Measurements from ENCODE around the gene PCNX4.

The PCNX4 gene

GRCh38 chr14:60210703-60211102 is 119.0 kb downstream of the PCNX4 start:
- DNase-seq = no peak

DNA sequence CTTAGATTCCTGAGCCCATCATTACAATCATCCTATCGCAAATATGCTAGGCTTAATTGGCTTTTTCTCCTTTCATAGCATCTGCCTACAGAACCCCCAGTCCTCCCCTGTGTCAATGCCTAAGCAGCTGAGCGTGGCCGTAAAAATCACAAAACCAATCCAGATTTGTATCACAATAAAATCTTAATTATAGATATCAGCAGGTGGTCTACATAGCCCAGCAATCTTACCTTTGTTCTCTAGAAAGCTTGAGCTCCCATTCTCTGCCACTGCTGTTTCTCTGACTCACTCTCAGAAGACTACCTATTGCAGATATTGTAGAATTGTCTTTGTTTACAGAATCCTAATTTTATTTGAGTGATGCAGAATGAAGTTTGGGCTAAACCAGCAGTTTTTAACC is 119.4 kb downstream of the PCNX4 start:
- DNase-seq = no peak

- DNase-seq = no peak
Measured at GRCh38 chr14:60212503-60213371, 121.0 kb downstream of the PCNX4 start.

DNA sequence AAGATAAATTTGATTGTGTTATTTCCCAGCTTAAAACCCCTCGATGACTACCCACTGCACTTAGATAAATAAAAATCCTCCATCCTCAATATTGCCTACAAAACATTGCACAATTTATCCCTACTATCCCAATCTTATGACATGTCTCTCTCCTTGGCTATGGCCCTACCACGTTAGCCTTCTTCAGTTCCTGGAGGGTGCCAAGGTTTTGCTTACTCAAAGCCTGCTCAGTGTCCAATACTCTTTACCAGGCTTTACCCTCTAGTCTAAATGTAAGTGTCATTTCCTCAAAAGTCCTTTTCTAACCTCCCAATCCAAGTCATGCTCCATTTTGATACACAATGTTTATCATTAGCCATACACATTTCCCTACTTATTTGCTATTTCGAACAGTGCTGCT is 122.3 kb downstream of the PCNX4 start:
- no peak for DNase-seq

DNA sequence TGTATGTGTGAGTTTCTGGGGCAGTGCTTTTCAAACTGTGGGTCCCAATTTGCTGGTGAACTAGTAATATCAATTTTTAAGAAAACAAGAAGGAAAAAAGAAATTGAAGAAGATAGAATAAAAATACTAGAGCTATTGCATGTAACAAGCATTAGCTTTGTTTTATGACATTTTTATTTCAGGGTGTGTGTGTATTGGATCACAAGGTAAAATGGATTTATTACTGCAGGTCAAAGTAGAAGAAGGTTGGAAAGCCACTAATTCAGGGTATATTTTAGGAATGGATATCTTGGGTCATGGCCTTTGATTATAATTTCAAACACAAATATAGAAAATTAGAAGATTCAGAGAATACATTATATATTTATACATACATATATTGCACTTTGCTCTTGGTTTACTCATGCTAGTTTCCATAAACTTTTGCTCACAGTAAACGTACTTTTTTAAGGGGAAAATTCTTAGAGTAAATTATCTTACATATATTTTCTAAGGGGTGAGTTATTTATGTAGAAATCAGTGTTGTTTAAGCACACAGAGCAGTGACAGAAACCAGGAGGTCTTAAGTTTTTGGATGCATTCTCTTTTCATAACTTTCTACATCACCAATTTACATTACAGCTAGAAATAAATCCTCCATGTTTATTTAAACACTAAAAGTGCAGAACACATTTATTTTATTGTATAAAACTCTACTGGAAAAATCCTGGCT is 122.8 kb downstream of the PCNX4 start:
- no peak for DNase-seq

GRCh38 chr14:60215127-60215444 is 123.4 kb downstream of the PCNX4 start:
- DNase-seq = no peak

DNA sequence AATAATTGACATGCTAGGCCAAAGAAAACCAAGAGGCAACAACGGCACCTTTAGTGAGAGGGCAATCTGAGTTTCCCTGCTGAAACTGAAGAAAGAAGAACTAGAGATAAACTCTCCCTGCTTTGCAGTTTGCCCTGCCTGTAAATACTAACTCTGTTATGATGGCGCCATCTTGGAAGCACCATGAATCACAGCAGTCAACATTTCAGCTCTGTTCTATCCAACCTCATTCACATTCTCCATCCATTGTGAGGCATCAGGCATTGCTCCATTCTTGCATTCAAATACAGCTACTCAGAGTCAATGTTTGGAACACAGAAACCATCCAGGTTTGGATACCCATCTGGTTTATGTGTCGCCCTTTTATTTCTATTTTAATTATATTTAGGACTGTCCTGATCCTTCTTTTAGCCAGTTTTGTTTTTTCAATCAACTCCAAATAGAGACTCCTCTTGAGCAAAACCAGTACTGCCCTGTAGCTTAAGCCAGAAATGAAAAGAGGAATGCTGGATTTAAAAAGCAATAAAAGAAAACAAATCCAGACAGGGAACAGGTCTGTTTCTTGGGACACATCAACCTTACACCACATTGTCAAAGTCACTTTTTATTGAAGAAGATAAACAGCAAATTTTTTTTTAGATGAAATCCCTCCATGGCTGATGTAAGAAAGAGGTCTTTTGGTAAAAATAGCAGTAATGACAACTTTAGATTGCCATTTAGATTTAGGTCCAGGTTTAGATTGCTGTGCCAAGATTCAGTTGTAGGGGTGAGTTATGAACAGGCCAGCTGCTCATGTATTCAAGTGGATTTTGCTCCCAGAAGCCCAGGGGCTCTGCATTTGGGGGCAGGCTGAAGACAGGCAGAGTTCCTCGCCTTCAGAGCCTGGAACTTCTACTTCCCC is 124.0 kb downstream of the PCNX4 start:
- DNase-seq = no peak

DNA sequence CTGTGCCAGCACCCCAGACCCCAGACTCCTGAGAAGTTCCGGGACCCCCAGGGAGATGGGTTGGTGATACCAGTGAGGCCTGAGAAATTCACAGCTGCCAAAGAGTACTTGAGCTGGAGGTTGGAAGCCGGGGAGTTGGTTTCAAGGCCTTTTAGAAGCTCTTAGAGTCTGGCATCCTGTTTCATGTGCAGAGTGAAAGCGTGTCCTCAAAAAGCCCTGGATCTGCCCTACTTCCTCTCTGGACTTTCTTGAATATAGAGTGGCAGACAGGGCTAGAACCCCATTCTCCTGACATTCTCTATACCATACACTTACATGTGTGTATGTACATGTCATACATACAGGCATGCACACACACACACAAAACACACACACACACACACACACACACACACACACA is 126.0 kb downstream of the PCNX4 start:
- no peak for DNase-seq

Data from activated CD4-positive, CD25-positive, alpha-beta regulatory T cell (primary cell).